H1 (cell line): Measurements from ENCODE around the gene PTPN22. TPM values are rescaled to one million over a fixed set of nuclear protein-coding genes. Genes with fewer than 3 reads are reported as not detected.

Experiments used
- BRCA1 ChIP-seq: IDR thresholded peaks from 2 replicates; pipeline ENCODE4 v1.6.1; 2012; ENCODE audit warnings: low read depth, low read length, improper control_type of control experiment
- GTF2F1 ChIP-seq: IDR thresholded peaks from 2 replicates; pipeline ENCODE4 v1.6.1; 2012; ENCODE audit warnings: low read depth, low read length, improper control_type of control experiment, borderline replicate concordance
- ZNF274 ChIP-seq: IDR thresholded peaks from 2 replicates; pipeline ENCODE4 v1.7.0; 2012; ENCODE audit warnings: low read length, borderline replicate concordance; ENCODE audit errors: extremely low read depth
- polyA plus RNA-seq, 7 experiments: library from polyadenylated mRNA; depleted of rRNA in 3 of 7; stranded (reverse) in 5 of 7; unstranded in 2 of 7; fragments of >200 nt in 5 of 7; fragments of 200-250 nt in 2 of 7; gene quantifications; 1 replicate in 5 of 7; 2 replicates in 1 of 7; 4 replicates in 1 of 7; pipeline versions ENCODE4 v1.2.1 to v1.2.3, GENCODE V29; 2011 to 2013; ENCODE audit warnings: missing spikeins in 2 of 7, mixed read lengths in 2 of 7
- total RNA-seq: library from RNA; stranded (reverse); fragmentation: NEBNext Ultra II Directional; extraction: Animal tissue kit (Norgen Biotek cat#: 25700); gene quantifications from 2 replicates; pipeline ENCODE4 v1.2.1, GENCODE V29; 2021

The PTPN22 gene
- total and polyA plus RNA-seq, 2 of the 8 experiments (the other 6 are each of a cell fraction or from before 2014, with no cell fraction given): not detected

GRCh38 chr1:113793878-113794834 lies 77.4 kb downstream of the PTPN22 start (continued):
- TF ChIP-seq GTF2F1 (no peak), ZNF274 (no peak), BRCA1 (no peak)
